GM10266 (cell line): ENCODE measurements around the gene ABHD12.

Experiments used
- DNase-seq: peaks from one replicate; pipeline ENCODE4 v3.0.0; 2012; ENCODE audit errors: extremely low spot score
- CTCF ChIP-seq: IDR thresholded peaks from 2 replicates; pipeline ENCODE4 v1.5.1; 2012; ENCODE audit warnings: mild to moderate bottlenecking, low read depth; ENCODE audit not compliant: control insufficient read depth, insufficient read depth; ENCODE audit errors: missing control alignments

ABHD12 gene

DNA sequence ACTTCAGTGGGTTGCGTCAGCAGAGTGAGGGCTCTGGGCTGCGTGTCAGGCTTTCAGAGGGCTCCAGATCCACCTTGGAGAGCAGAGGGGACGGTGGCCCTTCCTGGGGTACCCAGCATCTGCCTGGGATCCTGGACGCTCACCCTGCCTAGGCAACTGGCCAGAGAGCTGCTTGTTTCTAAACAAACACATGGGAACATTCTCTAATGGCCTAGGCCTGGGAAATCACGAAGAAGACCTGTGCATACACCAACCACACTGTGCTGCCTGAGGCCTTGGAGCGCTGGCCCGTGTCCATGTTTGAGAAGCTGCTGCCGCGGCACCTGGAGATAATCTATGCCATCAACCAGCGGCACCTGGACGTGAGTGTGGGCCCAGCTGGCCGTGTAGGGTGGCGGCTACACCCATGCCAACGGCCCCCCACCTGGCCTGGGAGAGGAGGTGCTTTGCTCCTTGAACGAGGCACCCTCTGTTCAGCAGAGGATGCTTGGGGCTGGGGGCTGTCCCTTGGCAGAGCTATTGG lies 110.5 kb downstream of the ABHD12 start:
- DNase-seq, result no peak
- no peak for TF ChIP-seq CTCF

DNA sequence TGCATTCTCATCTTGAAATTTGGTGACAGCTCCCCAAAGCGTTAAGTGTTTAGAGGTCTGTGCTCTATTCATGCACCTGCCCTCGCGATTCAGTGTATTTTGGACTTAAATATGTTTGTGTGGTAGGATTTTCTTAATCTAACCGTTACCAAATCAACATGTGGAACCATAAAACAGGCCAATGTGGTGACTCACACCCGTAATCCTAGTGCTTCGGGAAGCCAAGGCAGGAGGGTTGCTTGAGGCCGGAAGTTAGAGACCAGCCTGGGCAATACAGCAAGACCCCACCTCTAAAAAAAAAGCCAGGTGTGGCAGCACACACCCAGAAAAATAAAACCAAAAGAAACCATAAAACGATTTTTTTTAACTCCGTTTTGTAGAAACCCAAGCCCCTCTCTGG lies 111.2 kb downstream of the ABHD12 start:
- TF ChIP-seq CTCF, result no peak
- no peak for DNase-seq

DNA sequence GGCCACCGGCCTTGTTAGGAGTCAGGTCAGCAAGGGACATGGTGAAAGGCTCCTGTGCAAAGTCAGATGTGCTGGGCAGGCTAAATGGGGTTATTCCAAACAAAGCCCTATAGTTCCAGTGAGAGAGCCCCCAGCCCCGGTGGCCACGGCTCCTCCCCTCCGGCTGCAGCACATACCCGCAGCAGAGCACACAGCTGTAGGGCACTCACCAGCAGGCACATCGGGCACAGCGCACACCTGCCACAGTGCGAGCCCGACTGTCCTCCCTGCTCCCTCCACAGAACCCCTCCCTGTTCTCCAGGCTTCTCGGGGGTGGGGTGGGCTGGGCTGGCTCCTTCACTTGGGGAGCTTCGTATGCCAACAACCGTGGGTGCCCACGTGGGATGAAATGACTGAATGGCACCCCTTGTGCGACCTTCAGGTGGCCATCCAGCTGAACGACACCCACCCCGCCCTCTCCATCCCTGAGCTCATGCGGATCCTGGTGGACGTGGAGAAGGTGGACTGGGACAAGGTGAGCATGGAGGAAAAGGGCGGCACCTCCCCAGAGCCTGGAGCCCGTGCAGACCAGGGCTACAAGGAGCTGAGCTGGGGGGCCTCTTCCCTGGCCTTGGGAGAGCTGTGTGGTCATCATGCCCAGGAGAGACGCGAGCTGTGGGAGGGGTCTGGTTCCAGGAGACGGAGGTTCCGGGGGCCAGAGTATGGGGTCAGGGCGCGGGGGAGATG lies 111.8 kb downstream of the ABHD12 start:
- TF ChIP-seq CTCF, result no peak
- DNase-seq, result no peak

DNA sequence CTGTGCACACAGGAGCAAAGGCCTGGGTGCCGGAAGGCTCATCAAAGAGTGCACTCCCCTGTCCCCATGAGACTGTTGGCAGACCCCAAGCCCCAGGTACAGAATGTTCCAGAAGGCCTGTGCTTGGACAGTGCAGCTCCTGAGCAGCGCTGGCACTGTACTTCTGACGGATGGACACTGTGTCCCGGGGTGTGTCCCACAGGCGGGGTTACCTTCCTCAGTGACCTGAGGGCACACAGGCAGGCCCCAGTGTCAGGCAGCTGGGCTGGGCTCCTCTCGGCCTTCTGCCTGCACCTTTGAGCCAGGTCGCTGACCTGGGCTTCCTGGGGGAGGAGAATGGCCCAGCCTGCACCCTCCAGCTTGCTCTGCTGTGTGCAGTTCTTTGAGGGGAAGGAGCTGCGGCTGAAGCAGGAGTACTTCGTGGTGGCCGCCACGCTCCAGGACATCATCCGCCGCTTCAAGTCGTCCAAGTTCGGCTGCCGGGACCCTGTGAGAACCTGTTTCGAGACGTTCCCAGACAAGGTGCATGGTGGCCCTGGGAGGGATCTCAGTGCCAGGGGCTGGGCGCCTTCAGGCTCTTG lies 112.6 kb downstream of the ABHD12 start:
- no peak for TF ChIP-seq CTCF
- DNase-seq, result no peak

GRCh38 chr20:25277051-25277801 lies 113.4 kb downstream of the ABHD12 start:
- DNase-seq, result no peak
- TF ChIP-seq CTCF, result no peak

GRCh38 chr20:25276533-25277050 lies 114.0 kb downstream of the ABHD12 start:
- no peak for DNase-seq
- no peak for TF ChIP-seq CTCF
